GM11168 (cell line): ENCODE data around the gene BTBD7.
"Not testable (repeated sequence)": the region's sequence is repeated elsewhere in the genome, so short reads cannot be mapped to it uniquely, and the experiment has no call there.

Experiments used
- in situ Hi-C: fragments of 300-500 bp; cut with MboI; formaldehyde crosslinking; loops from one replicate; pipeline ENCODE4 v1.12.0; 2022; ENCODE audit warnings: low sequenced_read_pairs; ENCODE audit not compliant: unreplicated experiment

BTBD7 gene

GRCh38 chr14:93262446-93262845 lies 70.4 kb downstream of the BTBD7 start:
- in situ Hi-C loops: no loop called here

- in situ Hi-C loops: no loop called here
Measured at GRCh38 chr14:93249128-93249831, 83.6 kb downstream of the BTBD7 start.

- in situ Hi-C loops: no loop called here
Measured at GRCh38 chr14:93246534-93246933, 86.3 kb downstream of the BTBD7 start.

- in situ Hi-C loops: no loop called here
Measured at GRCh38 chr14:93245764-93246420, 86.9 kb downstream of the BTBD7 start.

GRCh38 chr14:93240678-93241000 lies 92.2 kb downstream of the BTBD7 start:
- in situ Hi-C loops: loop anchor here (5.0 kb wide), 1 partner anchor 307 kb away; no protein-coding TSS in a partner anchor

GRCh38 chr14:93239869-93240677 lies 92.8 kb downstream of the BTBD7 start:
- in situ Hi-C loops: loop anchor here (5.0 kb wide), 1 partner anchor 307 kb away; no protein-coding TSS in a partner anchor

GRCh38 chr14:93234798-93235197 lies 98.0 kb downstream of the BTBD7 start:
- in situ Hi-C loops: no loop called here

GRCh38 chr14:93233078-93233477 lies 99.8 kb downstream of the BTBD7 start:
- in situ Hi-C loops: not testable (repeated sequence)

- in situ Hi-C loops: no loop called here
Measured at GRCh38 chr14:93232159-93232558, 100.7 kb downstream of the BTBD7 start.

- in situ Hi-C loops: no loop called here
Measured at GRCh38 chr14:93231129-93231979, 101.5 kb downstream of the BTBD7 start.

- in situ Hi-C loops: no loop called here
Measured at GRCh38 chr14:93230539-93230938, 102.3 kb downstream of the BTBD7 start.

GRCh38 chr14:93228550-93228949 lies 104.3 kb downstream of the BTBD7 start:
- in situ Hi-C loops: no loop called here

- in situ Hi-C loops: no loop called here
Measured at GRCh38 chr14:93223565-93223964, 109.3 kb downstream of the BTBD7 start.

GRCh38 chr14:93220509-93220908 lies 112.3 kb downstream of the BTBD7 start:
- in situ Hi-C loops: no loop called here

GRCh38 chr14:93219103-93219726 lies 113.6 kb downstream of the BTBD7 start:
- in situ Hi-C loops: no loop called here

GRCh38 chr14:93214598-93214997 lies 118.2 kb downstream of the BTBD7 start:
- in situ Hi-C loops: no loop called here

GRCh38 chr14:93212432-93212831 lies 120.4 kb downstream of the BTBD7 start:
- in situ Hi-C loops: no loop called here

GRCh38 chr14:93207468-93208308 lies 125.1 kb downstream of the BTBD7 start:
- in situ Hi-C loops: no loop called here
